GM19468 (cell line): ENCODE results near the gene SMIM28.

Experiments
- ATAC-seq: cut with Tn5 transposase; IDR thresholded peaks from one replicate; pipeline ENCODE4 v1.9.1; 2021; ENCODE audit warnings: mild to moderate bottlenecking, moderate library complexity, moderate number of reproducible peaks; ENCODE audit not compliant: unreplicated experiment; ENCODE audit errors: extremely low read depth

Gene SMIM28

GRCh38 chr6:138426500-138427123 is 48.9 kb downstream of the SMIM28 start:
- ATAC-seq, result no peak

DNA sequence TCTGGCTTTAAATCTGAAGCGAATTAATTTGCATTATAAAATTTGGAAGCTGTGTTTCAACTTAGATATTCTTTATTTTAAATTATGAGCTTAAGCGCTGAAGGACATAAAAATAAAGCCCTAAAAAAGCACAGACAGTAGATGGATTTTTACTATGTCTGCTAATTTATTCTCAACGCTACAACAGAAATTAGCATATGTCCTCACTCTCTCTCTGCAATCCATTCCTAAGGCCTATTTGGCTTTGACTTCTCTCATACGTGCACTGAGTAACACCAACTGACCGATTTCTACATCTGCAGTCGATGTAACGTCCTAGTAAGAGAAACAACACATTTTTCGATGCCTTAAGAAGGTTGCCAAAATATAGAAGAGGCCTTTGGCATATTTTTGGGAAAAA is 50.0 kb downstream of the SMIM28 start:
- no peak for ATAC-seq

DNA sequence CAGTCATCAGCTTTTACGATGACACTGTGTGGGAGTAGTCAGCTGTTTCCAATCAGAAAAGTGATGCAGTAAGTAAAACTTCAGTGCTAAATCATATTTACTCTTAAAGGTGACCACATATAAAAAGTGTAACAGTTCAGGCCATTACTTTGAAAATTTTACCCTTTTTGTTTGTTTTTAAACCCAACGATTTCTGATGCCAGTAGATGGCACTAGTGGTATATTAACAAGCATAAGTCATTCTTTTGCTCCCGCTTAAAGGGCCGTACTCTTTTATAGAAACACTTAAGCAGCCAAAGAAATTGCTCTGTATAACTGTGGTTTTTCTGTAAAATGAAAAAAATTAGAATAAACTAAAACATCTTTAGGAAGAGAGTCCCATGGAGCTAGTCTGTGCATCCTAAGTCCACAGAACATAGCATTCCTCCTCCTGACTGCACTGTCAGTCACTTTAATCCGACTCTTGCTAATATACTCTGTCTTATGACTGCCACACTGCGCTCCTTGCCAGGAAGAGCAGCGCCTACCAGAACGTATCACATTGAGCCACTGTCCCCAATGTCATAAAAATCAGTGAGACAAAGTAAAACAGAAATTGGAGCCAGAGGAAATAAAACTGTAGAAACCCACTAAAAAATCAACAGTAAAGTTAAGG is 51.4 kb downstream of the SMIM28 start:
- ATAC-seq, result no peak

- ATAC-seq, result no peak
Observed at GRCh38 chr6:138429761-138430160, 52.1 kb downstream of the SMIM28 start.

GRCh38 chr6:138430361-138431145 is 52.8 kb downstream of the SMIM28 start:
- no peak for ATAC-seq

DNA sequence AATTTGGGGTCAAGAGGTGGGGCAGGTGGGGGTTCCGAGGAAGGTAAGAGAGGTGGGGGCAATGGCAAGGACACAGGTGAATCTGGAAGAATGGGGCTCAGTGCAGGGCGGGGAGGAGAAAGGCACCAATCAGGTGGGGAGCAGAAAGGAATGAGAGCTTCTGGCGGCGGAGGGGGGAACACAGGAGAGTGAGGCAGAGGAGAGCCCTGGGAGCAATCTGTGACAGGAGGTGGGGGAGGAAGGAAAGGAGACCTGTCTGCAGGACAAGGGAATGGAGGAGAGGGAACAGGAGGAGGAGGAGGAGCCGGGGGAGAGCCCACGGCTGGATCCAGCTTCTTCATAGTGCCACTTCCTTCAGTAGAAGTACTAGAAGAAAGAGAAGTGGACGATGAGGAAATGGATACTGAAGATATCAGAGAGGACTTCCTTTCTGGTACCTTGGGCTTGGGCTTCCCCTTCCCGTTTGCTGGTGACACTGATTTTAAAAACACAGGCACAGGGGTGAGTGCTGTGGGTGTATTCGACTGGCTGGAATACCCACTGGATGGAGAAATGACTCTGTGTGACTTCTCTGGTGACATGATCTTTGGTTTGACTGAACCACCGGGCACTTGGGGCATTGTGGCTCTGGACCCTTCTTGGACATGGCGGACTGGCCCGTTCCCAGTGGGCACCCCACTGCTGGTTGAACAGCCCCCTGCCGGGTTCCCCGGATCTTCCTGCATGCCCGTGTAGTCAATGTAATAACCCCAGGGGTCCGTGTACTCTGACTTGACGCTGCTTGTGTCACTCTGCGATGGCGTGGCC is 53.8 kb downstream of the SMIM28 start:
- no peak for ATAC-seq

DNA sequence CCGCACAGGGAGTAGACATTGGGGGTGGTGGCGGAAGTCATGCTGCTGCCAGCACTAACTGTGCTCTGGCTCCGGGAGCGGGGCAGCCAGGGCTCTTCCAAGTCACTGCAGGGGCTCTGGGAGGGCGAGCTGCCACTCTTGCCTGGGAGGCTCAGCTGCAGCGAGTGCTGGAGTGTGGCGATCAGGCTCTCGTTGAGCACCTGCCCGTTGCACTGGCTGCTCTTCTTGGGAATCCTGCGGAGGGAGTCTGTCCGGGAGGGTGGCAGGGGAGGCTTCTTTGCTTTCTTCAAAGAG is 54.3 kb downstream of the SMIM28 start:
- ATAC-seq, result no peak
